HS-5 (cell line): ENCODE measurements around the gene CALR.
"Not testable (repeated sequence)": the region's sequence is repeated elsewhere in the genome, so short reads cannot be mapped to it uniquely, and the experiment has no call there.

ENCODE experiments used
- DNase-seq: peaks from one replicate; pipeline ENCODE4 v3.0.0-alpha.2; 2012; ENCODE audit warnings: low read depth

CALR gene

DNA sequence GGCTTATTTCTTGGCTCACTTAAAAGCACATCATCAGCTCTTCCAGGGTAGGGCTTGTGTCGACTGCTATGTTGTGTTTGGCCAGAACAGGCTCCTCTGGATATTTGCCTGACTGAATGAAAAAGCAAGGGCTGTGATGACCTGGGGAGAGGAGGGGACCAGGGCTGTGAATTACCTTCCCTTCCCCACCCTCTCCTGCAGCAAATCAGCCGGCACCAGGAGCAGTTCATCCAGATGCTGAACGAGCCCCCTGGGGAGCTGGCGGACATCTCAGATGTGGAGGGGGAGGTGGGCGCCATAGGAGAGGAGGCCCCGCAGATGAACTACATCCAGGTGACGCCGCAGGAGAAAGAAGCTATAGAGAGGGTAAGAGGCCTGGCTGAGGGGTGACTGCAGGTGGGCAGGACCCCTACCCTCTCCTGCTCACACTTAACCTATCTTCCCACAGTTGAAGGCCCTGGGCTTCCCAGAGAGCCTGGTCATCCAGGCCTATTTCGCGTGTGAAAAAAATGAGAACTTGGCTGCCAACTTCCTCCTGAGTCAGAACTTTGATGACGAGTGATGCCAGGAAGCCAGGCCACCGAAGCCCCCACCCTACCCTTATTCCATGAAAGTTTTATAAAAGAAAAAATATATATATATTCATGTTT is 14.2 kb downstream of the CALR start:
- peak; percentile 65 for DNase-seq

DNA sequence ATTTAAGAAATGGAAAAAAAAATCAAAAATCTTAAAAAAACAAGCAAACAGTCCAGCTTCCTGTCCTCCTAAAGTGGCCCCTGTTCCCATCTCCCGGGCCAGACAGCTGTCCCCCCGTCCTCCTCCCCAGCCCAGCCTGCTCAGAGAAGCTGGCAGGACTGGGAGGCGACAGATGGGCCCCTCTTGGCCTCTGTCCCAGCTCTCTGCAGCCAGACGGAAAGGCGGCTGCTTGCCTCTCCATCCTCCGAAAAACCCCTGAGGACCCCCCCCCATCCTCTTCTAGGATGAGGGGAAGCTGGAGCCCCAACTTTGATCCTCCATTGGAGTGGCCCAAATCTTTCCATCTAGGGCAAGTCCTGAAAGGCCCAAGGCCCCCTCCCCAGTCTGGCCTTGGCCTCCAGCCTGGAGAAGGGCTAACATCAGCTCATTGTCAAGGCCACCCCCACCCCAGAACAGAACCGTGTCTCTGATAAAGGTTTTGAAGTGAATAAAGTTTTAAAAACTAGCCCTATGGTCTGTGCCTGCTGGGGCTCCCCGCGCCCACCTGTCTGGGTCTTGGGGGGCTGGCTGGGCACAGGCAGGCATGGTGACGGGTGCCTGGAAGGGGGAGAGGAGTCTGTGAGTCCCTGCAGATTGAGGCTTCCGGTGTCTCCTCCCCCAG is 14.9 kb downstream of the CALR start:
- DNase-seq = no peak

DNA sequence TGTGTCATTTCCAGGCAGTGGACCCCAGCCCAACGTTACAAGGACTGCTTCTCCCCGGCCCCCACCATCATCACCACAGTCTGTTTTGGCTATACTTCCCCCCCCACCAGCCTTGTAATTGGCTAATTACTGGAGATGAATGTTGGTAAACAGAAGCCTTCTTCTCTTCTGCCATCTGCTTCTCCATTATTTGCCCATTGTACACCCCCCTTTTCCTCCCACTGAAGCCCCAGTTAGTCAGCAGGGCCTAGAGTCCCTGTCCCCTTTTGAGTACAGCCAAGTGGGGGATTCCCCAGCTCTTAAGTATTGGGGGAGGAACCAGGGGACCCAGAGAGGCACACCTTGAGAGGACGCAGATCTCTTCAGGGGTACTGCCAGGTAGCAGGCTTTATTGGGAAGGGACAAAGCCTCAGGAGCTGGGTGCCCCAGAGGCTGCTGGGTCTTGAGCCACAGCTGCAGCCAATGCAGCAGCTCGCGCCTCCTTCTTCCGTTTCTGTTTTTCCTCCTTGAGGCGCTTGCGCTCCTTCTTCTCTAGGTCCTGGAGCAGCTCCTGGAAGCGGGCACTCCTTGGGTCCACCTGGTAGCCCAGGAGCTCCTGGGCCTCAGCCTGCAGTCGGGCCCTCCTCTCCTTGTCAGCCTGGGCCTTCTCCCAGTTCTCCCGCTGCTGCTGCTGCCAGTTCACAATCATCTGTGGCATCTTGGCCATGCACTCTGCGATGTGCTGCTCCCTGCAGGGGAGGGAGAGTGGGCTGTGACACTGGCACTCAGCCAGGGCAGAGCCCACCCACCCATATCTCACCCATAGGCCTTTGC is 15.6 kb downstream of the CALR start:
- DNase-seq = no peak

DNA sequence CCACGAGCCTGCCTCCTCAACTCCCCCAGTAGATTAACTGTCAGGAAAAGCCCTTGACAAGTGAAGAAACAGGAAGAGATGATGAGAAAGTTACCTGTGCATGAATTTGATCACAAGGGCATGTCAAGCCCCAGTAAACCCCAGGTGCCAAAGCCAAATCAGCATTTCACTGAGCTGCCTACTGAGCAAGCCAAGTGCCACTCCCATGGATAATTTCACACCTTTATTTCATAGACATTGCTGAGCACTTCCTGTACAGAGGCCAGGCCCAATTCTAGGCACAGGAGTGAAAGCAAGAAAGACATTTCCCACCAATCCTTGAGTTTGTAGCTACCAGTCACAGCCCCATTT is 16.2 kb downstream of the CALR start:
- no peak for DNase-seq

DNA sequence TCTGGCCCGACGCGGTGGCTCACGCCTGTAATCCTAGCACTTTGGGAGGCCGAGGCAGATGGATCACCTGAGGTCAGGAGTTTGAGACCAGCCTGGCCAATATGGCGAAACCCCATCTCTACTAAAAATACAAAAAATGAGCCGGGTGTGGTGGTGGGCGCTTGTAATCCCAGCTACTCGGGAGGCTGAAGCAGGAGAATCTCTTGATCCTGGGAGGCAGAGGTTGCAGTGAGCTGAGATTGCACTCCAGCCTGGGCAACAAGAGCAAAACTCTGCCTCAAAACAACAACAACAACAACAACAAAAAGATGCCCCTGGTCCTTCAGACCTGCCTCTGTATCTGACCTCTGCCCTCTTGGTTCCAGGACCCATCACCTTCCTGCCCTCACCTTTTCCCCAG is 17.2 kb downstream of the CALR start:
- DNase-seq = not testable (repeated sequence)

DNA sequence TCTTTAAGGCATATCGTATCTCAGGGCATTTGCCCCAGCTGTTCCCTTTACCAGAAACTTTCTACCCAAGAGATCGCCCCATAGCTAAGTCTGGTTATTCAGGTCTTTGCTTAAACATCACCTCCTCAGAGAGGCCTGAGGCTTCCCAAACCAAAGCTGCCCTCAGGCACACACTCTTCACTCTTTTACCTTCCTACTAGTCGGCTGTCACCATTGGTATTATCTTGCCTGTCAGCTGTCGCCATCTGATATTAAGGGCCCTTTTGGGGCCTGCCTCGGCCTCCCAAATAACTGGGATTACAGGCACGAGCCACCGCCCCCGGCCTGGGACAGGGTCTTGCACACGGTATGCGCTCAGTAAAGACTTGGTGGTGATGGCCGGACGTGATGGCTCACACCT is 17.6 kb downstream of the CALR start:
- DNase-seq = no peak

DNA sequence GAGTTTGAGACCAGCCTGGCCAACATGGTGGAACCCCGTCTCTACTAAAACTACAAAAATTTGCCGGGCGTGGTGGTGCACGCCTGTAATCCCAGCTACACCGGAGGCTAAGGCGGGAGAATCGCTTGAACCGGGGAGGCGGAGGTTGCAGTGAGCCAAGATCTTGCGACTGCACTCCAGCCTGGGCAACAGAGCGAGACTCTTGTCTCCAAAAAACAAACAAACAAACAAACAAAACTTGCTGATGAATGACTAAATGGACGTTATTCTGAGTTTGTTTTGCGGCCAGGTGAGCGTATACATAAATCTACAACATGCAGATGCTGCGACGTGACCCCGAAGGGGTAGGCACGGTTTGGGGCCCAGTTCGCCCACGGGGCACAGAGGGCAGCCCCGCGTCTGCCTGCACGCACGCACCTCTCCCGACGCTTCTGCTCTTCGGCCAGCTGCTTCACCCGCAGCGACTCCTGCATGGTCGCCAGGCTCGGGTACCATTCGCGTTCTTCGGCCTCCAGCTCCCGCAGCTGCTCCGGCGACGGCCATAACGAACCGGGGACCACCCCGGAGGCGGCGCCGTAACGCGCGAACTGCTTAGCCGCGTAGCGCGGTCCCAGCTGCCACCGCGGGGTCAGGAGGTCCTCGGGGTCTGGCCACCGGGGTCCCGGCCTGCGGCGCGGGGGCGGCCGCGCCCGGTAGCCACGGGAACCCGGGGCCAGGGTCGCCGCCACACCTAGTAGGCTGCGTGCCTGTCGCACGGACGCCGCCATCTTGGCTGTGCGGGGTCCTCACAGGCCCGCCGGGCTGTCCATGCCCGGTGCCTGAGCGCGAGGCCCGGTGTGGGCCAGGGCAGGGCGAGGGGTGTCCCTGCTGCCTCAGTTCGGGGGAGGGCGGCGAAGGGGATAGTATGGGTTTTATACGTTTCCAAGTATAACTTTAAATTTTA is 18.3 kb downstream of the CALR start, which contains the start of gene GADD45GIP1:
GADD45GIP1 (minus strand) TSS at position 778 of the 943 bp plus-strand sequence; CDS start at position 767, 11 bp downstream.
- DNase-seq = peak; percentile 59

DNA sequence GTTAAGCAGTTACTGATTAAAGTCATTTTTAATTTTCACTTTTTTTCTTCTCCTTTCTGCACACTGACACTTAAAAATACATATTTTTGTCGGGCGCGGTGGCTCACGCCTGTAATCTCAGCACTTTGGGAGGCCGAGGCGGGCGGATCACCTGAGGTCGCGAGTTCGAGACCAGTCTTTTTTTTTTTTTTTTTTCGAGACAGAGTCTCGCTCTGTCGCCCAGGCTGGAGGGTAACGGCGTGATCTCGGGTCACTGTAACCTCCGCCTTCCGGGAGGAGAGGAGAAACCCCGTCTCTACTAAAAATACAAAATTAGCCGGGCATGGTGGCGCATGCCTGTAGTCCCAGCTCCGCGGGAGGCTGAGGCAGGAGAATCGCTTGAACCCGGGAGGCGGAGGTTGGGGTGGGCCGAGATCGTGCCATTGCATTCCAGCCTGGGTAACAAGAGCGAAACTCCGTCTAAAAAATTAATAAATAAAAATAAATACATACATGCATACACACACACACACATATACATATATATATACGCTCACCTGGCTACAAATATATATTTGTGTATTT is 19.1 kb downstream of the CALR start:
- not testable (repeated sequence) for DNase-seq

DNA sequence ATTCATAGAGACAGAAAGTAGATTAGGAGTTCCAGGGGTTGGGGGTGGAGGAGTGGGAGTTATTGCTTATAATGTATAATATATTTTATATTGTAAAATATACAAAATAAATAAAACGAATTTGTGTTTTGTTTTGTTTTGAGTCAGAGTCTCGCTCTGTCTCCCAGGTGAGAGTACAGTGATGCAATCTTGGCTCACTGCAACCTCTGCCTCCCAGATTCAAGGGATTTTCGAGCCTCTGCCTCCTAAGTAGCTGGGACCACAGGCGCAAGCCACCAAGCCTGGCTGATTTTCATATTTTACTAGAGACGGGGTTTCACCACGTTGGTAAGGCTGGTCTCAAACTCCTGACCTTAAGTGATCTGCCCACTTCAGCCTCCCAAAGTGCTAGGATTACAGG is 21.1 kb downstream of the CALR start:
- no peak for DNase-seq

DNA sequence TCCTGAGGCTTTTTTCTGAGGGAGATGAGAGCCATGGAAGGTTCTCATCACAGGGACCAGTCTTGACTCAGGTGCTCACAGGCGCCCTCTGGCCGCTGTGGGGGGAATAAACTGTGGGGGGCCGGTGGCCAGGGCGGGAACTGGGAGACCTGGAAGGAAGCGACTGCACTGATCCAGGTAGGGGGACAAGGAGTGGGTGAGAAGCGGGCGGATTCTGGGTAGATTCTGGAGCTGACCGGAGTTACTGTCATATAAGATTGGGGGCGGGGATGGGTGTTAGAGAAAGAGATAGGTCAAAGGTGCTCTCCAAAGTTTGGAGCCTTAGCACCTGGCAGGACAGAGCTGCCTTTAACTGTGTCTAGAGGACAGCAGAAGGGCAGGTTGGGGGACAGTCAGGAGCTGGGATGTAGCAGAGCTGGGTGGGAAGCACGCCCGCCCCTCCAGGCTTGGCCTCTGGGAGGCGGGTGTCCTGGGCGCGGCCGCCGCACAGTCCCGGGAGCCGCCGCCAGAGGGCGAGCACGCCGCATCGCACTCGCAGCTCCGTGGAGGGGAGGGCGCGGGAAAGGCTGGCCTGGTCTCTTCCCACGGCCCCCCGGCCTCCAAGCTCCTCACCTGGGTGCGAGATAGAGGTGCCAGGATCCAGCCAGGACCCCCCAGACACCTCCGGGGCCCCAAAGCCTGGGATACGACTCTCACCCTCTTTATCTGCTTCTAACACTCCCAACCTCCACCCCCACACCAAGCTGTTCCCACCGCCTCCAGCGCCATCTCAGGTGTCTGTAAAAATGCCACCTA is 26.8 kb downstream of the CALR start:
- peak; percentile 44 for DNase-seq

DNA sequence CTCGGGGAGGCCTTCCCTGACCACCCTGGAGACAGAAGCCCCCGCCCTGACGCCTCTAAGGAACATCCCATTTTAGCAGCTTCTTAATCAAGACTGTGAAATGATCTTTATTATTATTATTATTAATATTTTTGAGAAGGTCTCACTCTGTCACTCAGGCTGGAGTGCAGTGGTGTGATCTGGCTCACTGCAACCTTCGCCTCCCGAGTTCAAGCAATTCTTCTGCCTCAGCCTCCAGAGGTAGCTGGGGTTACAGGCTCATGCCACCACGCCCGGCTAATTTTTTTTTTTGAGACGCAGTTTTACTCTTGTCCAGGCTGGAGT is 27.4 kb downstream of the CALR start:
- no peak for DNase-seq

DNA sequence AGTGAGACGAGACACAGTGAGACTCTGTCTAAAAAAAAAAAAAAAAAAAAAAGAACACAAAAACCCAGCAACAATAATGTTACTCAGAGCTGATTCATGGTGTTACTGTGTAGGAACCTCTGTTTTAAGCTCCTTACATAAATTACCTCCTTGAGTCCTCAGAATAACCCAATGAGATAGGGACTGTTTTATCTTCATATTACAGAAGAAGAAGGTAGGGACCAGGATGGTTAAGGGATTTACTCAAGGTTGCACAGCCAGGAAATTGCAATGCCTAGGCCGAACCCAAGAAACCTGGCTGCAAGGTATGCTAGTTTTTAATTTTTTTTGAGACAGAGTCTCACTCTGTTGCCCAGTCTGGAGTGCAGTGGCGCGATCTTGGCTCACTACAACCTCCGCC is 29.5 kb downstream of the CALR start:
- DNase-seq = no peak

DNA sequence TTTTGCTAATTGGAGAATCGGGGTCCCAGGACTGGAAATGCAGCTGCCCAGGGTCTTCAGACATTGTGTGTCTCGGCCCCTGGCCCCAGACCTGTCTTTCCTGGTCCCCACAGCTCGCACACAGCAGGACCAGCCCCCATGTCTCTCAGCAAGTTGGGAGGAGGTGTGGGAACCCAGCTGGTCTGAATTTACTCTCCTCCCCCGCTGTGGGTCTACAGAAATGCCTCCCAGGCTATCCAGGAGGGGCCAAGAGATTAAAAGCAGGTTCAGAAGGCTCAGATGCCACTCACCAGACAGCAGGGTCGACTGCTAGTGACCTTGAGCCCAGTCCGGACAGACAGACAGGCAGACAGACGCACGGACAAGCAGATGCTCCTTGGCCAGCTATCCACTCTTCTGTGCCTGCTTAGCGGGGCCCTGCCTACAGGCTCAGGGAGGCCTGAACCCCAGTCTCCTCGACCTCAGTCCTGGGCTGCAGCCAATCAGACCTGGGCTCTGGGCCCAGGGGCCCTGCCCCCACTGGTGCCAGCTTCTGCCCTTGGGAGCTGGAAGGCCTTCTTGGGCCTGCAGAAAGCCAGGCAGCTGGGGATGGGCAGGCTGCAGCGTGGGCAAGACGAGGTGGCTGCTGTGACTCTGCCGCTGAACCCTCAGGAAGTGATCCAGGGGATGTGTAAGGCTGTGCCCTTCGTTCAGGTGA is 31.0 kb downstream of the CALR start, which contains the start of gene DAND5:
DAND5 (plus strand) TSS at position 285 of the 697 bp plus-strand sequence; CDS start at position 370, 85 bp downstream.
- DNase-seq = no peak

DNA sequence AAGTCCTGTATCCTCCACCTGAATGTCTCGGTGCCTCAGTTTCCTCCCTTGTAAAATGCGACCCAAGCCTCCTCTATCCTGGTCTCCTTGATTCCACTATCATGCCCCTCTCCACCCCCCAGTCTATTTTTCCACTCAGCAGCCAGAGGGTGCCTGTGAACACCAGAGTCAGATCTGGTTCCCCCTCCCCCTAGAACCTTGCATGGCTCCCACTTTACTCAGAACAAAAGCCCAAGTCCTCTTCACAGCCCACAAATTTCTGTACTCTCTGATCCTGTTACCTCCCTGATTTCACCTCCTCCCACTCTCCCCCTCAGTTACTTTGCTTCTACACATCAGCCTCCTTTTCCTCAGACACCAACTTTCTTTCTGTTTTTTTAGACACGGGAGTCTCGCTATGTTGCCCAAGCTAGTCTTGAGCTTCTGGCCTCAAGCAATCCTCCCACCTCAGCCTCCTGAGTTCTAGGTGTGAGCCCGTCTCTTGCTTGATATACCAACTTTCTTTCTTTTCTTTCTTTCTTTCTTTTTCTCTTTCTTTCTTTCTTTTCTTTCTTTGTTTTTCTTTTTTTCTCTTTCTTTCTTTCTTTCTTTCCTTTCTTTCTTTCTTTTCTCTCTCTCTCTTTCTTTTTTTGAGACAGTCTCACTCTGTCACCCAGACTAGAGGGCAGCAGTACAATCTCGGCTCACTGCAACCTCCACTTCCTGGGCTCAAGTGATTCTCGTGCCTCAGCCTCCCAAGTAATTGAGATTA is 31.8 kb downstream of the CALR start:
- no peak for DNase-seq

DNA sequence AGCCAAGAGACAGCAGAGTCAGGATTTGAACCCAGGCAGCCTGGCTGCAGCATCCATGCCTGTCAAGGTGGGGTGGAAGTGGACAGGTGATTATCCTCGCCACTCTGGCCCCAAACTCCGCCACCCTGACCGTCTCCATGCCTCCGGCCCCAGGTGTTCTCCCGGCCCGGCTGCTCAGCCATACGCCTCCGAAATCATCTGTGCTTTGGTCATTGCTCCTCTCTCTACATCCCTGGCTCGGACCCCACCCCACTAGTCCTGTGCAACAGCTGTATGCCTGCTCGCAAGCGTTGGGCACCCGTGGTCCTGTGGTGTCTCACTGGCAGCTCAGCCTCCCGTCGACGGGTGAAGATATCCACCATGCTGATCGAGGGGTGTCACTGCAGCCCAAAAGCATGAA is 34.8 kb downstream of the CALR start:
- DNase-seq = no peak

DNA sequence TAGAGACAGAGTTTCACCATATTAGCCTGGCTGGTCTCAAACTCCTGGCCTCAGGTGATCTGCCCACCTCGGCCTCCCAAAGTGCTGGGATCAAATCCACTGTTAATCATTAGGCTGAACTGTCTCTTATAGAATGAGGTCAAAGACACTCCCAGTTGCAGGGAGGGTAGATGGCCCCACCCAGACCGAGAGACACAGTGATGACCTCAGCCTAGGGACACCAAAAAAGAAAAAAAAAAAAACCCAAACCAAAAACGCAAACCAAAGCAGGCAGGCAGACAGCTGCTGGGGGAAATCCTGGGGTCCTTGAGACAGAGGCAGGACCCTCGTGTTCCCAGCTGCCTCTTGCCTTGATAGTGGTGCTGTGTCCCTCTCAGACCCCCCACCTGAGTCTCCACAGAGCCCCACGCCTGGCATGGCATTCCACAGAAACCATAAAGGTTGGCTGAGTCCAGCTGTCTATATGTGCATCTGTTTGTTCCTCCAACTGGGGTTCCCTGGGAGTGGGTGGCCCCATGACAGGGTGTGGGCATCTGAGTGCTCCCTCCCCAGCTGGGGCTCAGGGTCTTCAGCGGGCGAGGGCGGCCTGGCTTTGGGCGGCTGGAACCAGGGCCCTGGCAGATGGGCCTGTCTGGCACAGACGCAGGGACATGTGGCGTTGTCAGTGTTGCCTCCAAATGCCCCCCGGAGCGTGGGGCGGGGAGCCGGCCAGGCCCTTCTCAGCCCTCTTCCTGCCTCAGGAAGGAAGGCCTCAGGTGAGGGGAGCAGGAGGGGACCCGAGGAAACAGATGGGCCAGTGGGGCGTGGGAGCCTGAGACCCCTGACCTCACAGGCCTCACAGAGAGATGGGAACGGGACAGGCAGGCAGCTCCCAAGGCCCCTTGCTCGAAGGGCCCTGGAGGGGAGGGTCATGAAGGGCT is 36.2 kb downstream of the CALR start:
- no peak for DNase-seq

DNA sequence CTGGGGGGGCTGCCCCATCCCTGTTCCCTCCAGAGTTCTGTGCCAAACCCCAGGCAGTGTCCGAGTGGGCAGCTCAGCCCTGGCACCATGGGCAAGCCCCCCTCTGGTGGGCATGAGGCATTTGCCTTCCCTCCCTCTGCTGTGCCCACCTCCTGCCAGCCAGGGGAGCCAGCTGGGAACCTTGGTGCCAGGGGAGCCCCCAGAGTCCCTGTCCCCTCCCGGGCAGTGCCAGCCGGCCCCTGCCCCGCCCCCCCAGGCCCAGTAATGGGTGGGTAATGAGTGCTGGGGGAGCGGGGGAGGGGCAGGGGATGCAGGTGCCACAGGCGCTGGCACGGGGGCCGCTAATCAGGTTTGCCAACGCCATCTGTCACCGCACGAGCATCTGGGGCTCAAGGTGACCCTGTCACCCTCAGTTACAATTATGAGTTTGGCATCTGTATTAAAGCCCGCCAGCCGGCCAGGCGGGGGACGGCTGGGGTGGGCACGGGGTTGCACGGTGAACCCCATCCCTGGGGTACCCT is 36.9 kb downstream of the CALR start:
- DNase-seq = no peak

DNA sequence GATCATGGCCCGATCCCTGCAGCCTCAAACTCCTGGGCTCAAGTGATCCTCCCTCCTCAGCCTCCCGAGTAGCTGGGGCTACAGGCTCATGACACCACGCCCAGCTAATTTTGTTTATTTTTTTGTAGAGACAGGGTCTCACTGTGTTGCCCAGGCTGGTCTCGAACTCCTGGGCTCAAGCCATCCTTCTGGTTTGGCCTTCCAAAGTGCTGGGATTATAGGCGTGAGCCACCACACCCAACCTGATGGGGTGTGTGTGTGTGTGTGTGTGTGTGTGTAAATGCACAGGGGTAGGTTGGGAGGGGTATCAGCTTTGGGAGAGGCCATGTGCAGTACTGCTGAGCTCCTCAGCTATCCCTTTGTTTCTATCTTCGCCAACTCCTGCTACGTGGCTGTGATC is 37.7 kb downstream of the CALR start:
- DNase-seq = not testable (repeated sequence)
